ENCODE measurements around the gene FURIN.

- no peak for TF ChIP-seq ZNF384 (IDR thresholded peaks at IDR 0.05)
- TF ChIP-seq SUZ12 (IDR thresholded peaks at IDR 0.05), result no peak
These were observed 33.8 kb upstream of the FURIN start for GRCh38 chr15:90834626-90835025.
